GM23338 (cell line): ENCODE results near the gene IDI2.

Experiments
- EZH2phosphoT487 ChIP-seq: fragments of 200-600 bp; sonication (generic); IDR thresholded peaks from one replicate; pipeline ENCODE4 v1.8.1; 2018; ENCODE audit warnings: antibody characterized with exemption; ENCODE audit not compliant: unreplicated experiment
- POLR2AphosphoS5 ChIP-seq: IDR thresholded peaks from 2 replicates; pipeline ENCODE4 v1.6.1; 2016; ENCODE audit warnings: antibody characterized with exemption, low read depth

GRCh38 chr10:1054684-1055083 is 29.0 kb upstream of the IDI2 start:
- TF ChIP-seq POLR2AphosphoS5 (no peak), EZH2phosphoT487 (no peak)
